ENCODE results near the gene AARS2. TPM values are rescaled to one million over a fixed set of nuclear protein-coding genes. Genes with fewer than 3 reads are reported as not detected.
A peak's percentile ranks its signal among the peaks of the same experiment; 100 is the strongest.

The AARS2 gene
- total RNA-seq, 1 donor from 2014 or later, result 28.6 TPM

DNA sequence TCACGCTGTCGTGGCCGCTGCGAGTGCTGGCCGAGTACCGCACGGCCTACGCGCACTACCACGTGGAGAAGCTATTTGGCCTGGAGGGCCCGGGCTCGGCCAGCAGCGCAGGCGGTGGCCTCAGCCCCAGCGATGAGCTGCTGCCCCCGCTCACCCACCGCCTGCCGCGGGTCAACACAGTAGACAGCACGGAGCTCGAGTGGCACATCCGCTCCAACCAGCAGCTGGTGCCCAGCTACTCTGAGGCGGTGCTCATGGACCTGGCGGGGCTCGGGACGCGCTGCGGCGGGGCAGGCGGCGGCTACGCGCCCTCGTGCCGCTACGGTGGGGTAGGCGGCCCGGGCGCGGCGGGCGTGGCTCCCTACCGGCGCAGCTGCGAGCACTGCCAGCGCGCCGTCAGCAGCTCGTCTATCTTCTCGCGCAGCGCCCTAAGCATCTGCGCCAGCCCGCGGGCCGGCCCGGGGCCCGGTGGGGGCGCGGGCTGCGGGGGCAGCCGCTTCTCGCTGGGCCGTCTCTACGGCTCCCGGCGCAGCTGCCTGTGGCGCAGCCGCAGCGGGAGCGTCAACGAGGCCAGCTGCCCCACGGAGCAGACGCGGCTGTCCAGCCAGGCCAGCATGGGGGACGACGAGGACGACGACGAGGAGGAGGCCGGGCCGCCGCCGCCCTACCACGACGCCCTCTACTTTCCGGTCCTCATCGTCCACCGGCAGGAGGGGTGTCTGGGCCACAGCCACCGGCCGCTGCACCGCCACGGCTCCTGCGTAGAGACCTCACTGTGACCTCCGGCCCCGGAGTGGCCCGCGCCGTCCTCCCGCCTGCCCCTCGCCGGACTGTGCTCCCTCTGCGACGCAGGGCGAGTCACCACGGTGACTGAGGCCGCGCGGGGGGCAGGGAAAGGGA is 37.1 kb downstream of the AARS2 start:
- no peak for DNase-seq (ENCODE audit: low spot score)

DNA sequence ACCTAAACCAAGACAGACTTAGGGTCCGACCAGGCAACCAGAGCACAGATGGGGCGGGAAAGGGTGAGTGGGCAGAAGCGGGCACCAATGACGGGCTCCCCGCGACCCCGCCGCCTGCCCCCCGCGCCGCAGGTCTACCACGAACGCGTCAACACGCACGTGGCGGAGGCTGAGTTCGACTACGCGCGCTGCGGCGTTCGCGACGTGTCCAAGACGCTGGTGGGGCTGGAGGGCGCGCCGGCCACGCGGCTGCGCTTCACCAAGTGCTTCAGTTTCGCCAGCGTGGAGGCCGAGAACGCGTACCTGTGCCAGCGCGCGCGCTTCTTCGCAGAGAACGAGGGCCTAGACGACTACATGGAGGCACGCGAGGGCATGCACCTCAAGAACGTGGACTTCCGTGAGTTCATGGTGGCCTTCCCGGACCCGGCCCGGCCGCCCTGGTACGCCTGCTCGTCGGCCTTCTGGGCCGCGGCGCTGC is 37.8 kb downstream of the AARS2 start:
- no peak for DNase-seq (ENCODE audit: low spot score)

DNA sequence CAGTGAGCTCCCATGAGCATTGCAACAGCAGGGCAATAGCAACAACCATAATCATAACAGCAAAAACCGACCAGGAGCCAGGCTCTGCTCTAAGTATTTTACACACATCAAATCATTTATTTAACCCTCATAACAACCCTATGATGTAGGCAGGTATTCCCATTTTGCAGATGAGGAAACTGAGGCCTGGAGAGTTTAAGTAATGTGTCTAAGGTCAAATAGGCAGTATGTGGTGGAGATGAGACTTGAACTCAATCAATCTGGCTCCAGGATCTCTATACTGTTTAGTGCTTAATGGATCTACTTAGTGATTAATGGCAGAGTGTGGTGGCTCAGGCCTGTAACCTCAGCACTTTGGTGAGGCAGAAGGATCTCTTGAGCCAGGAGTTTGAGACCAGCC is 39.5 kb downstream of the AARS2 start:
- no peak for DNase-seq (ENCODE audit: low spot score)

DNA sequence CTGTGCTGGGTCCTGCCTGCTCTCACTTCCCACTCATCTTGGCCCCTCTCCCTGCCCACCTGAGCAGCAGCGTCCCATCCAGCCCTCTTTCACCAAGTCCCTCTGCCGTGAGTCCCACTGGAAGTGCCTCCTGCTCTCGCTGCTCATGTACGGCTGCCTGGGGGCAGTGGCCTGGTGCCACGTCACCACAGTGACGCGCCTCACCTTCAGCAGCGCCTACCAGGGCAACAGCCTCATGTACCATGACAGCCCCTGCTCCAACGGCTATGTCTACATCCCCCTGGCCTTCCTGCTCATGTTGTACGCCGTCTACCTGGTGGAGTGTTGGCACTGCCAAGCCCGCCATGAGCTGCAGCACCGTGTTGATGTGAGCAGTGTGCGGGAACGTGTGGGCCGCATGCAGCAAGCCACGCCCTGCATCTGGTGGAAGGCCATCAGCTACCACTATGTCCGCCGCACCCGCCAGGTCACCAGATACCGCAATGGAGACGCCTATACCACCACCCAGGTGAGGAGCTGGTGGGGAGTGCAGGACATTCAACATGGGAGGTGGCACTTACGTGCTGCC is 40.1 kb downstream of the AARS2 start:
- DNase-seq (ENCODE audit: low spot score), result no peak

DNA sequence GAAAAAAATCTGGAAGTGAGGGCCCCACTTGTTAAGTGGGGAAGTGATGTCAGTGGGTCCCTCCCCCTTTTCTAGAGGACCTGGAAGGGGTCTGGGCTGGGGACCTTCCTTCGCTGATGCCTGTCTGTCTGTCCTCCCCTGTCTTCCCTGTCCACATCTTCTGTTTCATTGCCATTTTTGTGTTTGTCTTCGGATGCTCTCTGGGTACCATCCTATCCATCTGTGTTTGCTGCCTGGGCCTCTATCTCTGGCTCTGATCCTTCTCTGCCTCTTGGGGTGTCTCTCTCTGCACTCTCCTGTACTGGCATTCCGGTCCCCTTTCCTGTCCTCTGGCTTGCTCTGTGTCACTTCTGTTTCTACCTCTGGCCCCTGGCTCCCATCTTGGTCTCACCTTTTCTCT is 40.6 kb downstream of the AARS2 start:
- DNase-seq (ENCODE audit: low spot score), result no peak

DNA sequence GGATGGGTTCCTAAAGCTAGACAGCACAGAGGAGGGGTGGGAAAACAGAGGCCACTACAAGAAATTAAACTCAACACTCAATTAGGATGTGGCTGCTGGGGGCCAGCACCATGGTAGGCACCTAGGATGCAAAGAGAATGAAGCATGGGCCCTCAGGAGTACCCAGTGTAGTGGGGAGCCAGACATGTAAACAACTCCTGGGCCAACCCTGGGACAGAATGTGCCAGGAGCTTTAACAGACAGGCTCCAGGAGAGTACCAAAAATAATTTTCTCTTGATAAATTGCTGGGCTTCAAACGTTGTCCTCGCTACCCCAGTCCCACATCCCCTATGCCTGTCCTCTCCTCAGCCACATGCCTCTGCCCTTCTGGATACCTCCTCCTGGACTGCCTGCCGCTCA is 41.2 kb downstream of the AARS2 start:
- no peak for DNase-seq (ENCODE audit: low spot score)

DNA sequence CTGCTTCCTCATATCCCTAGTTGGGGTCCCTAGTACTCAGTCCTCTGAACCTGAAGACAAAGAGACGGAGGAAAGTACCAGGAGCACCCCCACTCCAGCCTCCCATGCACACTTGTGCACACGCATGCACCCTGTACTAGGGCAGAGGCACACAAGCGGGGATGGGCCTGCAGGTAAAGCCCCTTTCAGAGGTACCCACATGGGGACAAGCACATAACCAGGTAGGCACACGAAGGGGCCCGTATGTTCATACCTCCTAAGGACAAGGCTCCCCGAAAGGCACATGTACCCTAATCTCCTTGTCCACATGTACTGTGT is 41.8 kb downstream of the AARS2 start:
- no peak for DNase-seq (ENCODE audit: low spot score)

DNA sequence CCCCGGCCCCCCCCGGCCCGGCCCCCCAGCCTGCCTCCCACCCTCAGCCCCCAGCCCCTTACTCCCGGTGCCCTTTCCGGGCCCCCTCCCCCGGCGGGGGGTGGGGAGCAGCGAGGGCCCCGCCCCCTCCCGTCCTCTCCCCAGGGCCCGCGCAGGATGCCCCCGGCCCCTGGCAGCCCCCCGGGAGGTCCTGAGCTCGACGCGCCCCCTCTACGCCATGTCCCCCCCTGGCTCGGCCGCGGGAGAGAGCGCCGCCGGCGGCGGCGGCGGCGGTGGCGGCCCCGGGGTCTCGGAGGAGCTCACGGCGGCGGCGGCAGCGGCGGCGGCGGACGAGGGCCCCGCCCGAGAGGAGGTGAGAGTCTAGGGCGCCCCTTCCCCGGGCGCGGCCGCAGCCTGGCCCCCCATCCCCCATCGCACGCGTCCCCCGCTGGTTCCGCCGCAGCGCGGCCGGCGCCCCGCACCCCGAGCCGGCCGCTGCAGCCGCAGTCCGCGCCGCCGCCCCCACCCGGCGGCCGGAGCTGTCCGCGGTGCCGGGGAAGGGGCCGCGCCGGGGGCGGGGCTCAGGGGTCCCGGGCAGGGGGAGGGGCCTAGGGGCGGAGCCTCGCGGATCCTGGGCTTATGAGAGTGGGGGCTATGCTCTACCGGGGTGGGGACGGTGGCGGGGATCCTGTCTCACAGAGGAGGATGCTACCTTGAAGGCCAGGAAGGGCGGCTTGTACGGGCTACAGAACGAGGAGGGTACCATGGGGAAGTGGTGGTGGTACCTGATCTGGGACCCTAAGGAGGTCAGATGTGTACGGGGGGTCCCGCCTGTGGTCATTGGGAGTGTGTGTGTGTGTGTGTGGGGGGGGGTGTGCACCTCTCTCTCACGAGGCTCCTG is 42.4 kb downstream of the AARS2 start:
- DNase-seq (ENCODE audit: low spot score), result no peak

DNA sequence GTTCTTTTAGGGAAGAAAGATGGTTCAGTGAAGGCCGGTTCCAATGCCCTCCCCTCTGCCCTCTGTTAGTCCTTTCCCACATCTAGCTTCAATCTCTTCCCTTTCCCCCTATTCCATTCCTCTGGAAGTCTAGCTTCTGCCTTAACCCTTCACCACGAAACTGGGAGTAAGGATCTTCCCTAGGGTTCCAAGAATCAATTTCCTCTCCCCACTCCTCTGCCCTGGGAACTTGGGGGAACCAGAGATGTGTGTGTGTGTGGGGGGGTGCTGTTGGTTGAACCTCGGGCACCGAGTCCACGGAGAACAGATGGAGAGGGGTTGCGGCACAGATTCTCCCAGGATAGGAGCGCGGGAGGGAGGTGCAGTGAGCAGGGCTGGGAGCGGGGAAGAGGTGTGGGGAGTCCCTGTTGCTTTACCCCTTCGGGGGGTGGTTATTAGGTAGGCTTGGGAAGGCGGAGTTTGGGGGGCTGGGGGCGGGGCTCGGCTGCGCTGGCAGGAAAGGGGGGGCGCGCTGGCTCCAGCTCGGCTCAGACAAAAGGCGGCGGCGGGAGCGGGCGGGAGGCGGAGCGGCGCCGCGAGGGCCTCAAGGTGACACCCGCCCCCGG is 43.1 kb downstream of the AARS2 start, which contains the start of gene TMEM151B:
TMEM151B (plus strand) TSS at position 530 of the 605 bp plus-strand sequence. CDS start 293 bp downstream, outside the sequence.
- no peak for DNase-seq (ENCODE audit: low spot score)

DNA sequence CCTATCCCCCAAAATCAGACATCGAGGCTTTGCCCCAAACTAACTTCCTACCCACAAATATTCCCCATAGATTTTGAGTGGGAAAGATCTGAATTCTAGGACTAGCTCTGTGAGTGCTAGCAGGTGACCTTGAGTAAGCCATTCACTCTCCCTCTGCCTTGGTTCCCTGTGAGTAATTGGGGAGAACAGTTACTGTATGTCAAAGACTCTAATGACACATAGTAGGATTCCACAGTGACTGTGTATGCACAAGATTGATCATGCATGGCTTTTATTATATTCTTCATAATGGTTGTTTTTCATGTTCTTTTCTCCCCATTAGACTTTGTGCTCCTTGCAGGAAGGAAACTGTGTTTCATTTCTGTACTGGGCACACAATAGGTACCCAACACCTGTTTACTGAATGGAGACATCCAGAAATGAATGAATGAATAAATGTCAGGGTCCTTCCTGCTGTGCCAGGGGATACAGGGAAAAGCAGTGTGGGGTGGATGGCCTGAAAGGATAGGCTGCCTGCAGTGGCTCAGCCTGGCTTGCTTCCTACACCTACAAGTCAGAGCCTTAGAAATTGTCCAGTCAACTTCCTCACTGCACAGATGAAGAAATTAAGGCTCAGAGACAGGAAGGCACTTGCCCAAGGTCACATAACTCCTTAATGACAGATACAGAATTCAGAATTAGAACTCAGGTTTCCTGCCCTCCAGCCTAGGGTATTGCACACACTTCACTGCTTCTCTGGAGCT is 43.8 kb downstream of the AARS2 start:
- no peak for DNase-seq (ENCODE audit: low spot score)

DNA sequence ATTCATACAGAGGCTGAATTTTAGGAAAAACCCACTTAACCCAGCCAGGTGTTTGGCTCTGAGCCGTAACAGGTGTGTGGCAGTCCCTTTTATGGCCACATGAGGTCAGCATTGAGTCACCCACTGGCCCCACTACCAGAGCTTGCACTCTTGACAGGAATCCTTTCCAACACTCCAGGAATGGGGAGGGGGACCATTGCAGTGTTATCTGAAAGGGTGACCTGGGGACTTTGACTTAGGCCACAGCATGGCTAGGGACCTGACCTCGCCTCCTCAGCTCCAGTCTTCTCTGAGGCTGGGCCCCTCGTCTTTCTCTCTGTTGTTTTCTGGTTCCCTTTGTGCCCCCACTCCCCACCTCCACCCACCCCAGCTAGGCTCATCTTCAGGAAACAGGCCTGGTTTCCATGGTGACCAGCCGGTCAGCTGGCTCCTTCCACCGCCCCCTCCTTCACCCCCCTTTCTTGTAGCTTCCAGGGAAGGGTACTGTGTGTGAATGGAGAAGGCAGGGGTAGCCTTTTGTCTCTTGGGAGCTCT is 45.0 kb downstream of the AARS2 start:
- peak; percentile 58 for DNase-seq (ENCODE audit: low spot score)

DNA sequence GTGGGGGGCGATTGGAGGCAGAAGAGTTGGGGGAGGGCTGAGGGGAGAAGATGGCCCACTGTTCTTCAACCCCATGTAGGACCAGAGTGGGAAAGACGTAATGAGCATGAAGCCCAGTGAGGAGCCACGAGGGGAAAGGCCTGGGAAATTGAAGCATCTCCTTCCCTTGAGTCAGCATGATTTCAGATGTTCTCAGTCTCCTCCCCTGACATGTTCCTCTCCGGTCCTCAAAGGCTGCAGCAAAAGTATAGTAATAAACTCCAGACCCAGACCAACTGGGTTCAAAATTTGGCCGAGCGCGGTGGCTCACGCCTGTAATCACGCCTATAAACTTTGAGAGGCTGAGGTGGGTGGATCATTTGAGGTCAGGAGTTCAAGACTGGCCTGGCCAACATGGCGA is 45.9 kb downstream of the AARS2 start:
- DNase-seq (ENCODE audit: low spot score), result no peak

DNA sequence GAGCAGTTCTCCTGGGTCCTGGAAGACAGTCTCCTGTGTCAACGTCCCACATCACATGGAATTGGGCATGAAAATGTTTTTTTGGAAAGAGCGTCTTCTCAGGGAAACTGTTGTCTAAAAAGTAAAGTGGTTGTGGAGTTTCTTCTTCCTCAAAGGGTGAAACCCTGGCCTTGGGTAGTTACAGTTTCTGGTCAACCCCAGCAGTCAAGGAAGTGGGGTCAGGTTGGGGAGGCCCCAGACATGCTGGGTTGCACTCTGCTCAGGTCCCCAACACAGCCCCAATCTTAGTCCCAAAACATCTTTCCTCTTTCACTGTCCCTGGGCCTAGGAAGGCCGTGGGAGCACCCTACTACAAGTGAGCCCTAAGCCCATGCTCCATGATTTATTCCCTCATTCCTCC is 46.8 kb downstream of the AARS2 start:
- no peak for DNase-seq (ENCODE audit: low spot score)

DNA sequence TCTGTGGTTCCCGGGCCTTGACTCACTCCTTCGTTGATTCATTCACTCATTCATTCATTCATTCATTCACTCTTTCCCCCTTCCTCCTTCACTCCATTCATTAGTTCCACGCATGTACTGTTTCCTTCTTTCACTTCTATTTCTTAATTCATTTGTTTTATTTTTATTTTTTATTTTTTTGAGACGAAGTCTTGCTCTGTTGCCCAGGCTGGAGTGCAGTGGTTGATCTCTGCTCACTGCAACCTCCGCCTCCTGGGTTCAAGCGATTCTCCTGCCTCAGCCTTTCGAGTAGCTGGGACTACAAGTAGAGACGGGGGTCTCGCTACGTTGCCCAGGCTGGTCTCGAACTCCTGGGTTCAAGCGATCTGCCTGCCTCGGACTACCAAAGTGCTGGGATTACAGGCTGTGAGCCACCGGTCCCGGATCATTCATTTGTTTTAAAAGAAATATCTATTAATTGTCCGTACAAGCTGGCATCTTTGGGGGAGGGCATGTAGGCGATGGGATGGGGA is 47.4 kb downstream of the AARS2 start:
- DNase-seq (ENCODE audit: low spot score), result no peak

DNA sequence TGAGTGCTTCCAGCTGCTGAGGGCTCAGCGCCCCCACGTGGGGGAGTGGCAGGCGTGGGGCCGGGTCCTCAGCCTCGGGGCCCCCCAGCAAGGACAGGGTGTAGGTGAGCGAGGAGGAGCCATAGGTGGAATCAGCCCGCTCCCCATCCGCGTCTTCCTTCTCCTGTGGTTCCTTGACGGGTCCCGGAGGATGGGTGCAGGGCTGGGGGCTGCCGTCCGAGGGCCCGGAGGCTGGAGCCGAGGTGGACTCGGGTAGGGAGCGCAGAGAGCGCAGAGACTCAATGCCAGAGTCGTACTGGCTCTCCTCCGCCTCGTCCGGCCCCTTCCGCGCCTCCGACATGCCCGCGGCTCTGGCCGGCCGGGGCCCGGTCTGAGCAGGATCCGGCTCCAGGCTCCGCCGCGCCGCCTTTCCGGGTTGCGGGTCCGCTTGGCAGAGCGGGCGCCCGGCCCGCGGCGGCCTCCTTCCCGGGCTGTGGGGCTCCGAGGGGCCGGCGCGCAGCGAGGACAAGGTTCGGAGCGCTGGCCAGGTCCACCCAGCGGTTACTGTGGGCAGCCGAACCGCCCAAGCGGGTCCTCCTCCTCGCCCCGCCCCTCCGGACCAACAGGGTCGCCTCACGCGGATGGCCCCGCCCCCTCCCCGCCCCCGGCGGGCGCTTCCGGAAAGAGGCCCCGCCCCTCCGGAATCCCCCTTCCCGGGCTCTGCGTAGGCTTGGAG is 48.0 kb downstream of the AARS2 start, which contains the start of gene NFKBIE:
NFKBIE (minus strand) TSS at position 545 of the 715 bp plus-strand sequence; CDS start at position 340, 205 bp downstream.
- peak; percentile 95 for DNase-seq (ENCODE audit: low spot score)

DNA sequence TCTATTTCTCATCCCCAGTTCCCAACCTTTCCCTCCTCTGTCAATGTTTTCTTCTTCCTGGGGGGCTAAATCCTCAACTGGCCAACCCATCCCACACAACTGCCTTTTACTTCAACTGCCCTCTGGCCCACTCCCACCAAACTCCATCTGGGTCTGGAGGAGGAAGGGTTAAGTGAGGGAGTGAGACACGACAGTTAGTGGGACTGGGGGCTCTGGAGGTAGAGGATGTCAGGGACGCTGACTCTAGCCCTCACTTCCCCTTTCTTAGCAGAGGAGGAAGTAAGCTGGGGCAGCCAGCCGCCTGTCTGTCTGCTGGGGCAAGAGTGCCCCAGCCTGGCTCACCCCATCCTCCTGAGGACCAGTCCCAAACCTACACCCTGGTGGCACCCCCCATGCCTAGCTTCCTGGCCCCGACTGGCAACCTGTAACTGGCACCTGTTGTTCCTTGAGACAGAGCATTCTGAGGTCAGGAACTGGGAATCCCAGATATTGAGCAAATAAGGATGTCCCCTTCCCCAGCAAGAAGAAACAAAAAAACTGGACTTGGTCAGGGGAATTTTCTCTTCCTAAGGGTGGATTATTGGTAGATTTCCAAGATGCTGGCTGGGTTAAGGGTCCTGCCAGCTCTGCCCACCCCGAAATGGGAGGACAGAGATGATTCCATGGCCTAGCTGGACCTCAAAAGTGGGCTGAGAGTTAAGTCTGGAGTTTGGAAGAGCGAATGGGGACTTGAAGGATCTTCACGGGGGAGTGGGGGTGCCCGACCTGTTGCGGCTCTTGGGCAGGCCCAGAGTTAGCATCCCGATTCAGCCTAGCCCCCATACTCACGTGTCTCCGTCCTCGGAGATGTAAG is 48.8 kb downstream of the AARS2 start:
- DNase-seq (ENCODE audit: low spot score), result peak; percentile 33

DNA sequence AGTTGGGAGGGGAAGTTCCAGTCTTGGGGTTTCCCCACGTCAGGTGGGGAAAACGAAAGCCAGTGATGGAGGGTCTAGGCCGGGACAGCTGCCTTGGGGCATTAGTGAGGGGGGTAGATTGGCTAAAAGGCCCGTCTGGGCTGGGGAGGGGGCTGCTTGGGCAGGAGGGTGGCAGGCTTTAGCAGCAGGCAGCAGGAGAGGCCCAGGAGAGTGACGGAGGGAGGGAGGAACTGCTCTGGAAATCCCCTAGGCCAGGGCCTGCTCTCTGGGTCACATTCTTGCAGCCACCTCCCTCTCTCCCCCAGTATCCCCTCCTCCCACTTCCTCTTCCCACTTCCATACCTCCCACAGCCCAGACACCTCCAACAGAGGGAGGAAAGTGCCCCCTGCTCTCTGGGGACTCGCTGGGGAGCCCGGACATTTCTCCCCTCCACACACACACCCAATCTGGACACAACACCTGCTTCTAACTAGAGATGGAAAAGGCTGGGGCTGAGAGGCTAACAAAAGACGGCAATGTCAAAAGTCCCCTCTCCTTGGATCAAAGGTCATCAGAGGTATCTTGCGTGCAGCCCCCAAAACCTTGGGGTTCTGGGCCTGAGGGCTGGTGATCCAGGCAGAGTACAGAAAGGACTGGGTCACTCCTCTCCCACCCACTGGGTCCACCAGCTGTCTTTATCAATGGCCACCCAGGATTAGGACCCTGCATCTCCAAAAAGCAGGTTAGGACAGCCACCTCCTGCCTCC is 49.6 kb downstream of the AARS2 start:
- DNase-seq (ENCODE audit: low spot score), result no peak

Measured in mucosa of gallbladder (tissue), 1 donor.